Measurements from ENCODE around the gene SENP2. TPM values are rescaled to one million over a fixed set of nuclear protein-coding genes. Genes with fewer than 3 reads are reported as not detected.
"Not testable (repeated sequence)": the region's sequence is repeated elsewhere in the genome, so short reads cannot be mapped to it uniquely, and the experiment has no call there.

Gene SENP2
- total RNA-seq, 2 donors from 2014 or later: 29.3 to 33.0 TPM

- not testable (repeated sequence) for DNase-seq (ENCODE audit: low spot score)
- intact Hi-C loops (cut with DNase I): loop anchor here in 1 of 2 donors (5.0 kb wide), 1 partner anchor 808 kb away; no protein-coding TSS in a partner anchor
These were observed 59.1 kb downstream of the SENP2 start for GRCh38 chr3:185645191-185645590.

- intact Hi-C loops (cut with DNase I): loop anchor here in 1 of 2 donors (5.0 kb wide), 1 partner anchor 808 kb away; no protein-coding TSS in a partner anchor
- no peak for DNase-seq (ENCODE audit: low spot score)
These were observed 59.7 kb downstream of the SENP2 start for GRCh38 chr3:185645596-185646381.

- DNase-seq (ENCODE audit: low spot score): no peak
- intact Hi-C loops (cut with DNase I): loop anchor here in 1 of 2 donors (5.0 kb wide), 1 partner anchor 809 kb away; no protein-coding TSS in a partner anchor
These were observed 60.5 kb downstream of the SENP2 start for GRCh38 chr3:185646382-185647133.

GRCh38 chr3:185647134-185647879 lies 61.2 kb downstream of the SENP2 start:
- no peak for DNase-seq (ENCODE audit: low spot score)
- intact Hi-C loops (cut with DNase I): loop anchor here in 1 of 2 donors (5.0 kb wide), 1 partner anchor 810 kb away; no protein-coding TSS in a partner anchor

GRCh38 chr3:185647880-185648210 lies 61.8 kb downstream of the SENP2 start:
- intact Hi-C loops (cut with DNase I): loop anchor here in 1 of 2 donors (5.0 kb wide), 1 partner anchor 811 kb away; no protein-coding TSS in a partner anchor

GRCh38 chr3:185648396-185648795 lies 62.3 kb downstream of the SENP2 start:
- no peak for DNase-seq (ENCODE audit: low spot score)
- intact Hi-C loops (cut with DNase I): loop anchor here in 1 of 2 donors (5.0 kb wide), 1 partner anchor 811 kb away; no protein-coding TSS in a partner anchor

More at GRCh38 chr3:185647880-185648210, 61.8 kb downstream of the SENP2 start:
- no peak for DNase-seq (ENCODE audit: low spot score)

GRCh38 chr3:185649414-185649813 lies 63.3 kb downstream of the SENP2 start:
- DNase-seq (ENCODE audit: low spot score): no peak
- intact Hi-C loops (cut with DNase I): loop anchor here in 1 of 2 donors (5.0 kb wide), 1 partner anchor 812 kb away; no protein-coding TSS in a partner anchor

- intact Hi-C loops (cut with DNase I): no loop called here
- no peak for DNase-seq (ENCODE audit: low spot score)
These were observed 65.9 kb downstream of the SENP2 start for GRCh38 chr3:185651971-185652370.

- intact Hi-C loops (cut with DNase I): no loop called here
- no peak for DNase-seq (ENCODE audit: low spot score)
These were observed 68.1 kb downstream of the SENP2 start for GRCh38 chr3:185653949-185654757.

GRCh38 chr3:185654758-185655145 lies 68.7 kb downstream of the SENP2 start:
- no peak for DNase-seq (ENCODE audit: low spot score)
- intact Hi-C loops (cut with DNase I): no loop called here

- DNase-seq (ENCODE audit: low spot score): no peak
- intact Hi-C loops (cut with DNase I): no loop called here
These were observed 69.6 kb downstream of the SENP2 start for GRCh38 chr3:185655426-185656320.

- DNase-seq (ENCODE audit: low spot score): peak; percentile 88
- intact Hi-C loops (cut with DNase I): no loop called here
These were observed 70.3 kb downstream of the SENP2 start for GRCh38 chr3:185656321-185656840.

- no peak for DNase-seq (ENCODE audit: low spot score)
- intact Hi-C loops (cut with DNase I): no loop called here
These were observed 71.1 kb downstream of the SENP2 start for GRCh38 chr3:185657211-185657610.

GRCh38 chr3:185657691-185658503 lies 71.8 kb downstream of the SENP2 start:
- DNase-seq (ENCODE audit: low spot score): no peak
- intact Hi-C loops (cut with DNase I): no loop called here

- DNase-seq (ENCODE audit: low spot score): peak; percentile 94
- intact Hi-C loops (cut with DNase I): no loop called here
These were observed 72.4 kb downstream of the SENP2 start for GRCh38 chr3:185658504-185658912.

- intact Hi-C loops (cut with DNase I): no loop called here
- no peak for DNase-seq (ENCODE audit: low spot score)
These were observed 72.8 kb downstream of the SENP2 start for GRCh38 chr3:185658943-185659342.

Data from posterior vena cava (tissue), 2 donors.